GM10266 (cell line): ENCODE measurements around the gene NRXN3.

Source experiments
- DNase-seq: peaks from one replicate; pipeline ENCODE4 v3.0.0; 2012; ENCODE audit errors: extremely low spot score
- CTCF ChIP-seq: IDR thresholded peaks from 2 replicates; pipeline ENCODE4 v1.5.1; 2012; ENCODE audit warnings: mild to moderate bottlenecking, low read depth; ENCODE audit not compliant: control insufficient read depth, insufficient read depth; ENCODE audit errors: missing control alignments

The NRXN3 gene

GRCh38 chr14:79836577-79836976, 1666.4 kb downstream of the NRXN3 start:
- no peak for TF ChIP-seq CTCF
- no peak for DNase-seq

GRCh38 chr14:79837699-79838098, 1667.5 kb downstream of the NRXN3 start:
- no peak for TF ChIP-seq CTCF
- no peak for DNase-seq

- TF ChIP-seq CTCF: no peak
Observed at GRCh38 chr14:79840103-79840502, 1669.9 kb downstream of the NRXN3 start.

GRCh38 chr14:79840831-79841230, 1670.7 kb downstream of the NRXN3 start:
- DNase-seq: no peak
- TF ChIP-seq CTCF: no peak

More at GRCh38 chr14:79840103-79840502, 1669.9 kb downstream of the NRXN3 start:
- no peak for DNase-seq

- DNase-seq: no peak
- TF ChIP-seq CTCF: no peak
Observed at GRCh38 chr14:79841433-79841832, 1671.3 kb downstream of the NRXN3 start.

- TF ChIP-seq CTCF: no peak
- DNase-seq: no peak
Observed at GRCh38 chr14:79842270-79842669, 1672.1 kb downstream of the NRXN3 start.

- no peak for DNase-seq
- no peak for TF ChIP-seq CTCF
Observed at GRCh38 chr14:79852950-79853744, 1683.0 kb downstream of the NRXN3 start.
